Measurements from ENCODE around the gene TRPC4AP. TPM values are rescaled to one million over a fixed set of nuclear protein-coding genes. Genes with fewer than 3 reads are reported as not detected.
"Not testable (repeated sequence)": the region's sequence is repeated elsewhere in the genome, so short reads cannot be mapped to it uniquely, and the experiment has no call there.

TRPC4AP gene
- polyA plus RNA-seq, 1 donor from 2014 or later, result 53.4 TPM

GRCh38 chr20:35115606-35116005 is 23.0 kb upstream of the TRPC4AP start:
- Mint-ChIP-seq H3K36me3 (no peaks in the 10 kb centered on the region), H3K27ac (no peak overlapping the region), H3K27me3 (no peaks in the 10 kb centered on the region), H3K4me3 (no peak overlapping the region), H3K9me3 (no peaks in the 10 kb centered on the region), H3K4me1 (no peaks in the 10 kb centered on the region)

DNA sequence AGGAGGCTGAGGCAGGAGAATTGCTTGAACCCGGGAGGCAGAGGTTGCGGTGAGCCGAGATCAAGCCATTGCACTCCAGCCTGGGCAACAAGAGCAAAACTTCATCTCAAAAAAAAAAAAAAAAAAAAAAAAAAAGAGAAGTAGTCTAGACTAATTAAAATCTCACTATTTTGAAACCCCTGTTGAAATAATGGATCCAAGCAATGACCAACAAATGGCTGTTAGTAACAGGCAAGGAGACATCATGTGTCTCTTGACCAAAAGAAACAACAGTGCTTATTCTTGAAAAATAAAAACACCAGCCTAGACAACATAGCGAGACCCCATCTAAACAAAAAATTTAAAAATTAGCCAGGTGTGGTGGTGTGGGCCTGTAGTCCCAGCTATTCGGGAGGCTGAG is 19.7 kb upstream of the TRPC4AP start:
- H3K36me3 Mint-ChIP-seq, H3K27me3 Mint-ChIP-seq, H3K9me3 Mint-ChIP-seq, H3K4me1 Mint-ChIP-seq, H3K4me3 Mint-ChIP-seq, H3K27ac Mint-ChIP-seq: not testable (repeated sequence)

GRCh38 chr20:35111141-35111888 is 18.7 kb upstream of the TRPC4AP start:
- peak overlapping the region in 1 of 3 donors; percentile 74 for H3K27ac Mint-ChIP-seq
- H3K4me1 Mint-ChIP-seq, result no peaks in the 10 kb centered on the region
- peaks cover 1% of the 10 kb centered on the region for H3K36me3 Mint-ChIP-seq
- no peak overlapping the region for H3K4me3 Mint-ChIP-seq
- no peaks in the 10 kb centered on the region for H3K9me3 Mint-ChIP-seq
- no peaks in the 10 kb centered on the region for H3K27me3 Mint-ChIP-seq

DNA sequence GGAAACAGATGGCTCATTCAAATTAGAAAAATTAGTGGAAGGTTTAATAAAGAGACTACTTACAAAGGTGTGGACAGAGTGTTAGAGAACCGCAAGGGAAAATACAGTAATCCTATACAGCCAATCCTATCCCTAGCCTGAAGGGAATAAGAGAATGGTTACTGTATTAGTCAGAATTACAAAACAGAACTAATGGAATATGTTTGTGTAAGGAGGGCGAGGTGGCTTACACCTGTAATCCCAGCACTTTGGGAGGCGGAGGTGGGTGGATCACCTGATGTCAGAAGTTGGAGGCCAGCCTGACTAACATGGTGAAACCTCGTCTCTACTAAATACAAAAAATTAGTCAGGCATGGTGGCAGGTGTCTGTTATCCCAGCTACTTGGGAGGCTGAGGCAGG is 16.3 kb upstream of the TRPC4AP start:
- Mint-ChIP-seq H3K27me3 (no peaks in the 10 kb centered on the region), H3K9me3 (no peaks in the 10 kb centered on the region), H3K4me3 (no peak overlapping the region), H3K27ac (no peak overlapping the region), H3K36me3 (peaks cover 1% of the 10 kb centered on the region), H3K4me1 (no peaks in the 10 kb centered on the region)

DNA sequence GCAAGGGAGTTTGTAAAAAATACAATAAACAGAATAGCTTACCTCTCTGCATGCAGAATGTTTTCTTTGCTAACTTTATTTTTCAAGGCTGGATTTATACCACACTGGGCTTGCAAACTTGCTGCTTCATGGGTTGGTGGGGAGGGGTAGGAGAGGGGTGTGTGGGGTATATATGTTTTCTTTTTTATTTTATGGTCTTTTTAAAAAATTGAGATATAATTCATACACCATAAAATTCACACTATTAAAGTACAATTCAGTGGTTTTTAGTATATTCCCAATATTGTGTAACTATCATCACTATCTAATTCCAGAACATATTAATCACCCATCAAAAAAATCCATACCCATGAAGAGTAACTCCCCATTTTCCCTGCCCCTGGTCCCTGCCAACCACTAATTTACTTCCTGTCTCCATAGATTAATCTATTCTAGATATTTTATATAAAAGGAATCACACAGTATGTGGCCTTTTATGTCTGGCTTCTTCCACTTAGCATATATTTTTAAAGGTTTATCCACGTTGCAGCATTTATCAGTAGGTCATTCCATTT is 14.3 kb upstream of the TRPC4AP start:
- H3K4me1 Mint-ChIP-seq, result no peaks in the 10 kb centered on the region
- H3K27ac Mint-ChIP-seq, result peak overlapping the region in 1 of 3 donors; percentile 47
- H3K9me3 Mint-ChIP-seq, result no peaks in the 10 kb centered on the region

GRCh38 chr20:35104685-35105295 is 12.2 kb upstream of the TRPC4AP start:
- Mint-ChIP-seq H3K27ac (no peak overlapping the region), H3K4me1 (peaks cover 0 to 3% (median 2%) of the 10 kb centered on the region in 3 donors), H3K4me3 (no peak overlapping the region), H3K9me3 (no peaks in the 10 kb centered on the region), H3K27me3 (no peaks in the 10 kb centered on the region), H3K36me3 (no peaks in the 10 kb centered on the region)

More for the DNA sequence above, 14.3 kb upstream of the TRPC4AP start:
- H3K36me3 Mint-ChIP-seq, result peaks cover 1% of the 10 kb centered on the region
- no peak overlapping the region for H3K4me3 Mint-ChIP-seq
- no peaks in the 10 kb centered on the region for H3K27me3 Mint-ChIP-seq

- Mint-ChIP-seq H3K4me1 (peaks cover 0 to 3% (median 2%) of the 10 kb centered on the region in 3 donors), H3K27ac (no peak overlapping the region), H3K36me3 (no peaks in the 10 kb centered on the region), H3K27me3 (no peaks in the 10 kb centered on the region), H3K4me3 (no peak overlapping the region), H3K9me3 (no peaks in the 10 kb centered on the region)
These were observed 9.0 kb upstream of the TRPC4AP start for GRCh38 chr20:35101620-35102019.

DNA sequence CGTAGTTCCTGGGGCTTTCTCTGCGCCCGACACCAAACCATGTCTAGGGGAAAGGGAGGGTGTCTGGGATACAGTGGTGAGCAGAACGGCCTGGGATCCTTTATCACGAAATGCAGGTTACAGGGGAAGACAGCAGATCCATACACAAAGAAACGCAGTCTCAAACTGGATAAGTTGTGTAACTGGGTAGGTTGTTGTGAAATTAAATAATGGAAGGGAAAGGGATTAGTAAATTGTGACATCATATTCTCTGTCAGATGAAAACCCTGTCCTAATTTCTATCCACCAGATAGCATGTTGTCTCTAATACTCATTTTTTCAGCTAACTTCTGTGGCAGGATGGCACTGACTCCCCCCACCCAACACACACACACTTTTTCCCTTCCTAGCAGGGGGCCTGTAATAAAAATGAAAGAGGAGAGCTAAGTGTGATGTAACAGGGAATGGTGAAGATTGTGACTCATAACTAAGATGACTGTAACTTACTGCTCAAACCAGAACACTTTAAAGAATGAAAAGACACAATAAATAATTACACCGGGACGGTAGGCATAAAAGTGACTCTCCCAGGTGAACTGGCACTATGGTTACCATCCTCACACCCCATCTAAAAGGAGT is 769 bp upstream of the TRPC4AP start:
- no peaks in the 10 kb centered on the region for H3K9me3 Mint-ChIP-seq
- H3K27ac Mint-ChIP-seq, result peak overlapping the region; percentile 93 to 96 (median 95)

DNA sequence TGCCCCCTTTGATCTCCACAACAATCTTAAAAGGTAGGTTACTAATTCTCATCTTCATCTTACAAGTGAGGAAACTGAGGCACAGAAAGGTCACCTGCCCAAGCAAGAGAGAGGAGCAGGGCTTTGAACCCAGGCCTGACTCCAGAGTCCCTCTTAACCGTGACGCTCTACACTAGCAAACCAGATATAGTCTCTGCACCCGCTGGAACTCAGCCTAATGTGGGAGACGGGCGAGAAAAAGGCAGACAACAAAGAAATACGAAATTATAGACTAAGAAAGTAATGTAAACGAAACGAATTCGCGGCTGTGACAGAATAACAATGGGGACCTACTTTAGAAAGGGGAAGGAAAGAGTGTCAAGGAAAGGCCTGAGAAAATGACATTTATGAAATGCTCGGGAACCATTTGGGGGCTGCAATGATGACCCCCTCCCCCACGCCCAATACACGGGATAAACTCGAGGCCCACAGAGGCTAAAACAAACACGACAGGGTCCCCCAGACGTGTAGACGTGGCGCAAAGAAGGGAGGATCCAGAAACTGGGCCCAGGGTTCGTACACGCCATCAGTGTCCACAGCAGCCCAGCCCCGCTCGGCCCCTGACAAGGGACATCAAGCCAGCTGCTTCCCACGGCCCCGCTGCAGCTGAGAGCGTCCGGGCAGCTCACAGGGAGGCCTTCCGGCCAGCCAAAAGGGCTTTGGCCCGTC is 637 bp downstream of the TRPC4AP start:
- Mint-ChIP-seq H3K36me3 (no peaks in the 10 kb centered on the region), H3K9me3 (no peaks in the 10 kb centered on the region), H3K4me3 (peak overlapping the region; percentile 89 to 98 (median 96)), H3K4me1 (peaks cover 32 to 45% (median 40%) of the 10 kb centered on the region in 3 donors), H3K27me3 (no peaks in the 10 kb centered on the region), H3K27ac (peak overlapping the region; percentile 91 to 96 (median 93))

More for the DNA sequence above, 769 bp upstream of the TRPC4AP start:
- Mint-ChIP-seq H3K4me3 (peak overlapping the region; percentile 89 to 98 (median 96)), H3K36me3 (no peaks in the 10 kb centered on the region), H3K4me1 (peaks cover 29 to 36% (median 29%) of the 10 kb centered on the region in 3 donors), H3K27me3 (no peaks in the 10 kb centered on the region)

DNA sequence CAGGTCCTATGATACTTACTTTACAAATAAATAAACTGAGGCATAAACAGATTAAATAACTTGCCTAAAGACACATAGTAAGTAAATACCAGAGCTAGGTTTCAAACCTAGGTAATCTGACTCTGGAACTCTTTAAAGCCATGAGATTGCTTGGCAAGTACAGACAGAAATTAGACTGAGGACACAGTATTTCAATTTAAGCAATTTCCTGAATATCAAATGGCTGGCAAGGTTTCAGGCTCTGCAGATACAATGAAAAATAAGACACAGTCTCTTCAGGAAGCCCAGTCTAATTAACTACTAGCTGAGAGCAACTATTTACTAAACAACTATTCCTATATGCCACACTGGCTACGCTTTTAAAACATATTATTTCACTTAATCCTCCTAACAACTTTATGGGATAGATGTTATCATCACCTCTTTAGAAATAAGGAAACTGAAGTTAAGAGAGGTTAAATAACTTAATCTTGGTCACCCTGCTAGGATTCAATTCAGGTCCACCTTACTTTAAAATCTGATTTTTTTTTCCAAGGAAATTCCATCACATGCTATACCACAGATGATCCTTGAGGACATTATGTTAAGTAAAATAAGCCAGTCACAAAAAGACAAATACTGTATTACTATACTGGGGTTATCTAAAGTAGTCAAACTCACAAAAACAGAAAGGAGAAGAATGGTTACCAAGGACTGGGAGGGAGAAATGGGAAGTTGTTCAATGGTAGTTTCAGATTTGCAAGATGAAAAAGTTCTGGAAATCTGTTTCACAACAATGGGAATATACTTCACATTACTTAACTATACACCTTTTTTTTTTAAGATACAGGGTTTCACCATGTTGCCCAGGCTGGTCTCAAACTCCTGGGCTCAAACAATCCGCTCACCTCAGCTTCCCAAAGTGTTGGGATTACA is 4.1 kb downstream of the TRPC4AP start:
- Mint-ChIP-seq H3K4me1 (peaks cover 30 to 43% (median 39%) of the 10 kb centered on the region in 3 donors), H3K36me3 (no peaks in the 10 kb centered on the region), H3K27me3 (no peaks in the 10 kb centered on the region), H3K4me3 (peak overlapping the region in 2 of 4 donors; percentile 36 to 80), H3K9me3 (no peaks in the 10 kb centered on the region), H3K27ac (peak overlapping the region; percentile 66 to 88 (median 80))

DNA sequence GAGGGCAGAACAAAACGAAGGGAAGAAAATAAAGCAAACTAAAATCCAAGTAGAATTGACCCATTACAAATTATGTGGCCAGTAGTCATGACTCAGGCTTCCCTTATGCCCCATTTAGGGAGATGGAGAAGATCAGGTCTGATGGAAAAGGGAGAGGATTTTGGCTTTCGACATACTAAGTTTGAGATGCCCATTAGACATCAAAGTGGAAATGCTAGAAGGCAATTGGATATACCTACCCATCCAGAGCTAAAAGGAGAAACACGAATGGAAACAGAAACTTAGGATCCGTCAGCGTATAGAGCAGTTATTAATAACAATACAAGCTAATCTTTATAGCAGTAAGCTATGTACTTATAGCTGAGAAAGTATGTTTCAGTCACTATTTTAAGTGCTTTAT is 4.8 kb downstream of the TRPC4AP start:
- Mint-ChIP-seq H3K9me3 (no peaks in the 10 kb centered on the region), H3K4me1 (peaks cover 25 to 40% (median 35%) of the 10 kb centered on the region in 3 donors), H3K27me3 (no peaks in the 10 kb centered on the region), H3K36me3 (no peaks in the 10 kb centered on the region), H3K27ac (peak overlapping the region in 1 of 3 donors; percentile 80), H3K4me3 (peak overlapping the region in 2 of 4 donors; percentile 20 to 80)

DNA sequence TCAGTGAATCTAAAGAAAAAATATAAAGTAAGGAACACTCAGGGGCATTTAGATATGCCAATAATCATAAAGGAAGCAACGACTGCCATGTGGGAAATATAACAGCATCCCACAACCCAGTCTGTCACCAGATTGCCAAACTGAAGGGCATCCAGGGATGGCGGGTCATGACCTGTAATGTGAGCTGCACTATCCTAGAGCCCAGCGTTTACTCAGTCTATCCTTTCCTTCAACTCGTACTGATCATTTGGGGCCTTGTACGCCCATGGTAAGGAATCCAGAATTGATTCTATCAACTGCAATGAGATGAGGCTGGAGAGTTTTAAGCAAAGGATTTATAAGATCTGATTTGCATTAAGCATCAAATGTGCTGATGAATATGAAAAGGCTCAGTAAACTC is 5.3 kb downstream of the TRPC4AP start:
- H3K4me1 Mint-ChIP-seq, result peaks cover 26 to 42% (median 36%) of the 10 kb centered on the region in 3 donors
- peak overlapping the region in 1 of 4 donors; percentile 80 for H3K4me3 Mint-ChIP-seq
- no peaks in the 10 kb centered on the region for H3K36me3 Mint-ChIP-seq
- H3K27ac Mint-ChIP-seq, result no peak overlapping the region
- H3K27me3 Mint-ChIP-seq, result no peaks in the 10 kb centered on the region
- H3K9me3 Mint-ChIP-seq, result no peaks in the 10 kb centered on the region

GRCh38 chr20:35085477-35086225 is 7.0 kb downstream of the TRPC4AP start:
- Mint-ChIP-seq H3K4me3 (no peak overlapping the region), H3K27ac (no peak overlapping the region), H3K4me1 (peaks cover 19 to 33% (median 21%) of the 10 kb centered on the region in 3 donors), H3K9me3 (no peaks in the 10 kb centered on the region), H3K36me3 (no peaks in the 10 kb centered on the region), H3K27me3 (no peaks in the 10 kb centered on the region)

Measured in IgD-negative memory B cell (primary cell).